ENCODE results near the gene PLXNA2. TPM values are rescaled to one million over a fixed set of nuclear protein-coding genes. Genes with fewer than 3 reads are reported as not detected.

PLXNA2 gene
- total and polyA plus RNA-seq, 2 donors = 1.9 to 5.6 TPM

- H3K36me3 ChIP-seq (ENCODE audit: control insufficient read depth in 2 of 2, insufficient read depth in 2 of 2, low read length in 1 of 2) = peaks cover 2 to 10% of the 10 kb centered on the region in 2 donors
- 92% methylated on average over 4 of the region's 4 CpGs for WGBS
Observed at GRCh38 chr1:208031932-208032320, 212.3 kb downstream of the PLXNA2 start.

DNA sequence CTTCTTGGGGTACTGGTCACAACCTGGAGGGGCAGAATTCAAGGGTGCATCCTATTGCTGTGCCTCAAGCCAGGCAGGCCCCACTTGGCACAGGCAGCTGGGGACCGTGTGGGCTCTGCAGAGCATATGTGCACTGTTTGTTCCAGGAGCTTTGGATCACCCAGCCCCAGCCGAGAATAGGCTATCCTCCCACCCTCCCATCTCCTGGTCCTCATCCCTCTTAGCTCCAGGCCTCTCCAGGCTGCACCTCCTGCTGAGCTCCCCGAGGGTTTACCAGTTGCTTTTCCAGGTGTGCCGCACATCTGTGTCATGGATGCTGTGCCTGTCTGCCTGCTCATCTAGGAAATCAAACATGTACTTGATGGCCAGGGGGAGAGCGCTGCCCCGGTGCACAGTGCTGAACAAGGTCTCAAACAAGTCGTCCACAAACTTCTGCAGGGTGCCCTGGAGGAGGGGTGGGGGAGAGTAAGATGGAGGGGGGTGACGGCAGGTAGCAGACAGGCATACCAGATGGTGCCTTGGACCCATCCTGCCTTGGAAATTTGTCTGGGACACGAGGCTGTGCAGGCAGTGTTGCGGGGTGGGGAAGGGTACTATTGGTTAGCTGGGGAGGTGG lies 212.8 kb downstream of the PLXNA2 start:
- Histone ChIP-seq H3K27me3 (ENCODE audit: control insufficient read depth in 2 of 2, insufficient read depth in 1 of 2, low read length in 1 of 2) (peaks cover 0 to 5% of the 10 kb centered on the region in 2 donors), H3K27ac (ENCODE audit: low read depth in 1 of 2, low read length in 1 of 2) (no peak overlapping the region), H3K4me3 (ENCODE audit: low read length in 2 of 2) (no peak overlapping the region), H3K36me3 (ENCODE audit: control insufficient read depth in 2 of 2, insufficient read depth in 2 of 2, low read length in 1 of 2) (peaks cover 2 to 10% of the 10 kb centered on the region in 2 donors), H3K9me3 (ENCODE audit: control insufficient read depth in 2 of 2, insufficient read depth in 1 of 2, low read length in 1 of 2) (no peaks in the 10 kb centered on the region), H3K4me1 (ENCODE audit: control insufficient read depth in 2 of 2, insufficient read depth in 2 of 2, low read length in 2 of 2) (peaks cover 11 to 37% of the 10 kb centered on the region in 2 donors)
- no peak for DNase-seq (ENCODE audit: low read depth in 6 of 9, low spot score in 9 of 9)
- WGBS = 94% methylated on average over 10 of the region's 10 CpGs

More at GRCh38 chr1:208031932-208032320, 212.3 kb downstream of the PLXNA2 start:
- H3K9me3 ChIP-seq (ENCODE audit: control insufficient read depth in 2 of 2, insufficient read depth in 1 of 2, low read length in 1 of 2) = no peaks in the 10 kb centered on the region
- no peak overlapping the region for H3K4me3 ChIP-seq (ENCODE audit: low read length in 2 of 2)
- H3K27ac ChIP-seq (ENCODE audit: low read depth in 1 of 2, low read length in 1 of 2) = no peak overlapping the region
- H3K27me3 ChIP-seq (ENCODE audit: control insufficient read depth in 2 of 2, insufficient read depth in 1 of 2, low read length in 1 of 2) = peaks cover 0 to 5% of the 10 kb centered on the region in 2 donors
- peaks cover 9 to 34% of the 10 kb centered on the region in 2 donors for H3K4me1 ChIP-seq (ENCODE audit: control insufficient read depth in 2 of 2, insufficient read depth in 2 of 2, low read length in 2 of 2)
- DNase-seq (ENCODE audit: low read depth in 6 of 9, low spot score in 9 of 9) = no peak

DNA sequence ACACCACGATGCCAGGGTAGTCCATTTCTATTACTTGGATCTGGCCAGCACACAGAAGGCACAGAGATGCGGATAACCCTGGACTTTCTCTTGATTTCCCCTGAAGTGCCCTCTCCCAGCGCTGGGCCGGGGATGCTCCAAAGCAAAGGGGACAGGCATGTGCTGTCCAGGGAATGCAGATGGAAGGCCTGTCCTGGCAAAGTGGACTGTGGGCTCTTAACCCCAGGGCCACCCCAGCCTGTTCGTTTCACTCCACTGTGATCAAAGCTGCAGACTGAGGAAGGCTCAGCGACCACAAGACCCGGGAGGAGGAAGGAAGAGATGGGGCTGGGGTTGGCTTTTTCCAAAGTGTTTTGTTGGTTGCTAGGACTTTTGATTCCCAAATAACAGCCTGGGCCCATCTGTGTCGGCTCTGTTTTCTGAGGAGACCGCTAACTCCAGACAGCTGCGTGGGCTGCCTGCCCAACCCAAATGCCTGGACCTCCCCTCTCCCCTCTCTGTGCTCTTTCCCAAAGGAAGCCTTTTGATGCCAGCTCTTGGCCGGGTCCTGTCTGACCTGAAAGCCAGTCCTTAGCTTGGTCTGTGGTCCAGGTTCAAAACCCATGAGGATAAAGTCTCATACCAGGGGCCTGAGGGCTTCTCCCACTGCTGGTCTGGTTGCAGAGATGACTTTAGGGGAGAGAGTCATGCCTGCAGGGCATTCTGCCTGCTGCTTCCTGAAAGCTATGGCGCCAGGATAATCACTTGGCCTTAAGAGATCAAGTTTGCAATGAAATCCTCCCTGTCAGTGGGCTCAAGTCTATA lies 213.7 kb downstream of the PLXNA2 start:
- no peak for DNase-seq (ENCODE audit: low read depth in 6 of 9, low spot score in 9 of 9)
- H3K36me3 ChIP-seq (ENCODE audit: control insufficient read depth in 2 of 2, insufficient read depth in 2 of 2, low read length in 1 of 2) = peaks cover 2 to 10% of the 10 kb centered on the region in 2 donors

DNA sequence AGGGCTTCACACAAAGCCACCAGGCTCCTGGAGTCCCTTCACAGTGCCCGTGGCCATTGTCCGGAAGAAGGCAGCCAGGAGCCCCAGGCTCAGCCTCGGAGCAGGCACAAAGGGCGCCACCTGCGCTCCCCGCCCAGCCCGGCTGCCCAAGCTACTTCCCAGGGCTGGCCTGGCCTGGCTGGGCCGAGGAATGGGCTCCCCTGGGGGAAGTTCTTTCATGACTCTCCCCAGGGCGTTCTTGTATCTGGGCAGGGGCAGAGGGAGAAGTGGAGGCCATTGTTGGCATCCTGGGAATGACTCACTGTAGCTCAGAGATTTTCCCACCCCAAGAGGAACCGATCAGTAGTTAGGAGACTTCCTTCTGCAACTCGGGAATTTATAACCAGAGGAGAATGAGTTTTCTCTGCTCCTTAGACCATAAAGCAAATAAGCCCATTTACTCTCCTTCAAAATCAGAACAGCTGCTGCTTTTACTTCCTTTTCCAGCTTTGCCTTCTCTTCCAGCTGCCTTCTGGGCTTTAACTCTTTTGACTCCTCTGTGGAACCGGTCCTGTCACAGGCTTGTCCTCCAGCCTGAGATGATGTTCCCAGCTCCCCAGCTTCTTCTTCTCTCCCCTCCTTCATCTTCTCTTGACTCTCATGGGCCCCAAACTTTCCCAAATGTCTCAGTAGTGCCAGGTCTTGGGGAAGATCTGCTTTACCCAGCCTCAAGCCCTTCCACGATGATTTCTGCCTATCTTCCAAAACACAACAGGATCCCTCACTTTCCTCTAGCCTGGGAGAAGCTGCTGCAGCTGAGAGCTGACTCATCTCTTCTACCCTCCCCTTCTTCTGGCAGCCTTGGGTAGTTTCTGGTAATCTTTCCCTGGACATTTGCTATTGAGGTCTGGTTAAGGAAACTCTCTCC lies 214.6 kb downstream of the PLXNA2 start:
- Histone ChIP-seq H3K27me3 (ENCODE audit: control insufficient read depth in 2 of 2, insufficient read depth in 1 of 2, low read length in 1 of 2) (peaks cover 0 to 5% of the 10 kb centered on the region in 2 donors), H3K9me3 (ENCODE audit: control insufficient read depth in 2 of 2, insufficient read depth in 1 of 2, low read length in 1 of 2) (no peaks in the 10 kb centered on the region), H3K4me1 (ENCODE audit: control insufficient read depth in 2 of 2, insufficient read depth in 2 of 2, low read length in 2 of 2) (peaks cover 19 to 52% of the 10 kb centered on the region in 2 donors), H3K36me3 (ENCODE audit: control insufficient read depth in 2 of 2, insufficient read depth in 2 of 2, low read length in 1 of 2) (peaks cover 2 to 10% of the 10 kb centered on the region in 2 donors), H3K27ac (ENCODE audit: low read depth in 1 of 2, low read length in 1 of 2) (peak overlapping the region in 1 of 2 donors; percentile 33), H3K4me3 (ENCODE audit: low read length in 2 of 2) (no peak overlapping the region)
- DNase-seq (ENCODE audit: low read depth in 6 of 9, low spot score in 9 of 9) = no peak
- 78% methylated on average over 13 of the region's 13 CpGs for WGBS

More for the DNA sequence above, 213.7 kb downstream of the PLXNA2 start:
- peaks cover 0 to 5% of the 10 kb centered on the region in 2 donors for H3K27me3 ChIP-seq (ENCODE audit: control insufficient read depth in 2 of 2, insufficient read depth in 1 of 2, low read length in 1 of 2)
- H3K4me1 ChIP-seq (ENCODE audit: control insufficient read depth in 2 of 2, insufficient read depth in 2 of 2, low read length in 2 of 2) = peaks cover 19 to 47% of the 10 kb centered on the region in 2 donors
- H3K4me3 ChIP-seq (ENCODE audit: low read length in 2 of 2) = no peak overlapping the region
- no peak overlapping the region for H3K27ac ChIP-seq (ENCODE audit: low read depth in 1 of 2, low read length in 1 of 2)
- 67% methylated on average over 12 of the region's 12 CpGs for WGBS
- no peaks in the 10 kb centered on the region for H3K9me3 ChIP-seq (ENCODE audit: control insufficient read depth in 2 of 2, insufficient read depth in 1 of 2, low read length in 1 of 2)

DNA sequence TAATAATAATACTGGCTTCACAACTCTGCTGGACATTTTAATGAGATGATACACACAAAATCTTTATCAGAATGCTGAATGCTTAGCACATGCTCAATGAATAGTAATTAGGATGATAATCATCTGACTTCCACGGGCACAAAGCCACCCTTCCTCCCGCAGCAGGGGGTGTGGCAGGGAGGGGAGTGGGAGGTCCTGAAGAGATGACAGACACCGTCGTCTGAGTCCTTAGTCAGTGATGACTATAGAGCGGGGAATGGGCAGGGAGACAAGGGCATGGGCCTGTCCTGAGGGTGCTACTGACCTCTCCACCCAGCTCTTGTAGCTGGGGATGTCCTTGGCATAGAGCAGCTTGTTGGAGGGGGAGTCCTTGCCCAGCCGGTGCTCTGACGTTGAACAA lies 215.7 kb downstream of the PLXNA2 start:
- H3K9me3 ChIP-seq (ENCODE audit: control insufficient read depth in 2 of 2, insufficient read depth in 1 of 2, low read length in 1 of 2) = no peaks in the 10 kb centered on the region
- H3K4me3 ChIP-seq (ENCODE audit: low read length in 2 of 2) = no peak overlapping the region
- WGBS = 91% methylated on average over 7 of the region's 7 CpGs
- peaks cover 21 to 57% of the 10 kb centered on the region in 2 donors for H3K4me1 ChIP-seq (ENCODE audit: control insufficient read depth in 2 of 2, insufficient read depth in 2 of 2, low read length in 2 of 2)
- peaks cover 0 to 5% of the 10 kb centered on the region in 2 donors for H3K27me3 ChIP-seq (ENCODE audit: control insufficient read depth in 2 of 2, insufficient read depth in 1 of 2, low read length in 1 of 2)
- DNase-seq (ENCODE audit: low read depth in 6 of 9, low spot score in 9 of 9) = no peak
- peaks cover 2 to 10% of the 10 kb centered on the region in 2 donors for H3K36me3 ChIP-seq (ENCODE audit: control insufficient read depth in 2 of 2, insufficient read depth in 2 of 2, low read length in 1 of 2)
- no peak overlapping the region for H3K27ac ChIP-seq (ENCODE audit: low read depth in 1 of 2, low read length in 1 of 2)

- peaks cover 2 to 10% of the 10 kb centered on the region in 2 donors for H3K36me3 ChIP-seq (ENCODE audit: control insufficient read depth in 2 of 2, insufficient read depth in 2 of 2, low read length in 1 of 2)
- H3K9me3 ChIP-seq (ENCODE audit: control insufficient read depth in 2 of 2, insufficient read depth in 1 of 2, low read length in 1 of 2) = no peaks in the 10 kb centered on the region
- no peak overlapping the region for H3K4me3 ChIP-seq (ENCODE audit: low read length in 2 of 2)
- H3K27me3 ChIP-seq (ENCODE audit: control insufficient read depth in 2 of 2, insufficient read depth in 1 of 2, low read length in 1 of 2) = peaks cover 0 to 5% of the 10 kb centered on the region in 2 donors
- no peak overlapping the region for H3K27ac ChIP-seq (ENCODE audit: low read depth in 1 of 2, low read length in 1 of 2)
- peaks cover 24 to 64% of the 10 kb centered on the region in 2 donors for H3K4me1 ChIP-seq (ENCODE audit: control insufficient read depth in 2 of 2, insufficient read depth in 2 of 2, low read length in 2 of 2)
- whole genome bisulfite sequencing = 98% methylated on average over 11 of the region's 11 CpGs
- DNase-seq (ENCODE audit: low read depth in 6 of 9, low spot score in 9 of 9) = no peak
Observed at GRCh38 chr1:208027861-208028260, 216.3 kb downstream of the PLXNA2 start.

- Histone ChIP-seq H3K9me3 (ENCODE audit: control insufficient read depth in 2 of 2, insufficient read depth in 1 of 2, low read length in 1 of 2) (no peaks in the 10 kb centered on the region), H3K27me3 (ENCODE audit: control insufficient read depth in 2 of 2, insufficient read depth in 1 of 2, low read length in 1 of 2) (peaks cover 0 to 5% of the 10 kb centered on the region in 2 donors), H3K36me3 (ENCODE audit: control insufficient read depth in 2 of 2, insufficient read depth in 2 of 2, low read length in 1 of 2) (peaks cover 2 to 10% of the 10 kb centered on the region in 2 donors), H3K27ac (ENCODE audit: low read depth in 1 of 2, low read length in 1 of 2) (no peak overlapping the region), H3K4me3 (ENCODE audit: low read length in 2 of 2) (no peak overlapping the region), H3K4me1 (ENCODE audit: control insufficient read depth in 2 of 2, insufficient read depth in 2 of 2, low read length in 2 of 2) (peaks cover 24 to 70% of the 10 kb centered on the region in 2 donors)
- 97% methylated on average over 14 of the region's 14 CpGs for WGBS
- no peak for DNase-seq (ENCODE audit: low read depth in 6 of 9, low spot score in 9 of 9)
Observed at GRCh38 chr1:208026880-208027438, 217.2 kb downstream of the PLXNA2 start.

- WGBS = 96% methylated on average over 7 of the region's 7 CpGs
- Histone ChIP-seq H3K4me1 (ENCODE audit: control insufficient read depth in 2 of 2, insufficient read depth in 2 of 2, low read length in 2 of 2) (peaks cover 18 to 62% of the 10 kb centered on the region in 2 donors), H3K27ac (ENCODE audit: low read depth in 1 of 2, low read length in 1 of 2) (no peak overlapping the region), H3K27me3 (ENCODE audit: control insufficient read depth in 2 of 2, insufficient read depth in 1 of 2, low read length in 1 of 2) (no peaks in the 10 kb centered on the region), H3K9me3 (ENCODE audit: control insufficient read depth in 2 of 2, insufficient read depth in 1 of 2, low read length in 1 of 2) (no peaks in the 10 kb centered on the region), H3K4me3 (ENCODE audit: low read length in 2 of 2) (no peak overlapping the region), H3K36me3 (ENCODE audit: control insufficient read depth in 2 of 2, insufficient read depth in 2 of 2, low read length in 1 of 2) (peaks cover 2 to 6% of the 10 kb centered on the region in 2 donors)
- DNase-seq (ENCODE audit: low read depth in 6 of 9, low spot score in 9 of 9) = no peak
Observed at GRCh38 chr1:208025031-208025430, 219.2 kb downstream of the PLXNA2 start.
